HG02973 (cell line): Measurements from ENCODE around the gene NAA35.
"Not testable (repeated sequence)": the region's sequence is repeated elsewhere in the genome, so short reads cannot be mapped to it uniquely, and the experiment has no call there.

Source experiments
- ATAC-seq: cut with Tn5 transposase; IDR thresholded peaks from one replicate; pipeline ENCODE4 v1.9.1; 2021; ENCODE audit warnings: moderate library complexity; ENCODE audit not compliant: unreplicated experiment

The NAA35 gene

GRCh38 chr9:86022687-86023266 is 81.8 kb downstream of the NAA35 start:
- ATAC-seq = no peak

GRCh38 chr9:86027767-86028166 is 86.8 kb downstream of the NAA35 start:
- no peak for ATAC-seq

- ATAC-seq = no peak
Observed at GRCh38 chr9:86034863-86035734, 94.2 kb downstream of the NAA35 start.

- no peak for ATAC-seq
Observed at GRCh38 chr9:86035827-86036440, 95.0 kb downstream of the NAA35 start.

- ATAC-seq = no peak
Observed at GRCh38 chr9:86036555-86036954, 95.6 kb downstream of the NAA35 start.

- ATAC-seq = no peak
Observed at GRCh38 chr9:86039991-86040860, 99.3 kb downstream of the NAA35 start.

GRCh38 chr9:86040861-86041155 is 99.9 kb downstream of the NAA35 start:
- no peak for ATAC-seq

- no peak for ATAC-seq
Observed at GRCh38 chr9:86041311-86041741, 100.4 kb downstream of the NAA35 start.

GRCh38 chr9:86042199-86042978 is 101.4 kb downstream of the NAA35 start:
- ATAC-seq = no peak

GRCh38 chr9:86043586-86043985 is 102.6 kb downstream of the NAA35 start:
- ATAC-seq = no peak

- no peak for ATAC-seq
Observed at GRCh38 chr9:86043999-86044398, 103.1 kb downstream of the NAA35 start.

GRCh38 chr9:86045654-86046053 is 104.7 kb downstream of the NAA35 start:
- ATAC-seq = no peak

- no peak for ATAC-seq
Observed at GRCh38 chr9:86046071-86046636, 105.2 kb downstream of the NAA35 start.

GRCh38 chr9:86046930-86047341 is 106.0 kb downstream of the NAA35 start:
- ATAC-seq = no peak

GRCh38 chr9:86047361-86047760 is 106.4 kb downstream of the NAA35 start:
- no peak for ATAC-seq

- ATAC-seq = not testable (repeated sequence)
Observed at GRCh38 chr9:86048018-86048742, 107.2 kb downstream of the NAA35 start.

GRCh38 chr9:86052556-86053468 is 111.9 kb downstream of the NAA35 start:
- no peak for ATAC-seq

GRCh38 chr9:86054695-86055094 is 113.7 kb downstream of the NAA35 start:
- ATAC-seq = no peak
